HepG2 (cell line): ENCODE data around the gene WFDC5. TPM values are rescaled to one million over a fixed set of nuclear protein-coding genes. Genes with fewer than 3 reads are reported as not detected.
A peak's percentile ranks its signal among the peaks of the same experiment; 100 is the strongest.

ENCODE experiments used
- DNMT1 ChIP-seq: sonication (generic); formaldehyde crosslinking; IDR thresholded peaks from 2 replicates; pipeline ENCODE4 v1.5.1; 2020; ENCODE audit warnings: mild to moderate bottlenecking, missing genetic modification reagents
- HOXA3 ChIP-seq: sonication (generic); formaldehyde crosslinking; IDR thresholded peaks from 2 replicates; pipeline ENCODE4 v1.5.0; 2020; ENCODE audit warnings: missing genetic modification reagents
- KAT8 ChIP-seq: IDR thresholded peaks from 2 replicates; pipeline ENCODE4 v1.6.1; 2016; ENCODE audit warnings: missing genetic modification reagents, missing compliant biosample characterization
- MAZ ChIP-seq, 2 experiments: sonication (generic) in 1 of 2; formaldehyde crosslinking in 1 of 2; IDR thresholded peaks; 2 replicates each; pipeline versions ENCODE4 v1.5.0 to v1.6.1; 2012 to 2020; ENCODE audit warnings: low read depth in 2 of 2, mild to moderate bottlenecking in 2 of 2, borderline replicate concordance in 1 of 2, improper control_type of control experiment in 1 of 2, low read length in 1 of 2, missing genetic modification reagents in 1 of 2, moderate library complexity in 1 of 2
- PHF20 ChIP-seq: sonication (generic); formaldehyde crosslinking; IDR thresholded peaks from 2 replicates; pipeline ENCODE4 v1.5.0; 2020; ENCODE audit warnings: mild to moderate bottlenecking, missing genetic modification reagents
- POLR2G ChIP-seq: fragments of 200-400 bp; formaldehyde crosslinking; IDR thresholded peaks from 2 replicates; pipeline ENCODE4 v1.6.1; 2018; ENCODE audit warnings: mild to moderate bottlenecking, low read depth, low read length, moderate library complexity
- RARG ChIP-seq: sonication (generic); formaldehyde crosslinking; IDR thresholded peaks from 2 replicates; pipeline ENCODE4 v1.4.0; 2020; ENCODE audit warnings: low read depth, mild to moderate bottlenecking, missing genetic modification reagents
- RFXANK ChIP-seq: IDR thresholded peaks from 2 replicates; pipeline ENCODE4 v1.6.1; 2016
- THYN1 ChIP-seq: sonication (generic); formaldehyde crosslinking; IDR thresholded peaks from 2 replicates; pipeline ENCODE4 v1.8.1; 2023; ENCODE audit warnings: low read depth, mild to moderate bottlenecking, moderate library complexity, missing genetic modification reagents, borderline replicate concordance
- XRCC5 ChIP-seq: fragments of 200-400 bp; formaldehyde crosslinking; optimal IDR thresholded peaks from 2 replicates; pipeline ENCODE3; 2017; ENCODE audit warnings: mild to moderate bottlenecking, low read length
- ZFP90 ChIP-seq: sonication (generic); formaldehyde crosslinking; IDR thresholded peaks from 2 replicates; pipeline ENCODE4 v1.8.0; 2022; ENCODE audit warnings: missing genetic modification reagents, mild to moderate bottlenecking, inconsistent platforms, borderline replicate concordance
- ZMAT3 ChIP-seq: sonication (generic); formaldehyde crosslinking; conservative IDR thresholded peaks from 2 replicates; pipeline ENCODE4 v1.7.0; 2021; ENCODE audit warnings: missing genetic modification reagents
- ZNF124 ChIP-seq: sonication (generic); formaldehyde crosslinking; IDR thresholded peaks from 2 replicates; pipeline ENCODE4 v1.4.0; 2020; ENCODE audit warnings: missing genetic modification reagents
- ZNF143 ChIP-seq: sonication (generic); formaldehyde crosslinking; IDR thresholded peaks from 2 replicates; pipeline ENCODE4 v1.4.0; 2020; ENCODE audit warnings: missing genetic modification reagents
- ZNF550 ChIP-seq: sonication (generic); formaldehyde crosslinking; IDR thresholded peaks from 2 replicates; pipeline ENCODE4 v1.4.0; 2020; ENCODE audit warnings: mild to moderate bottlenecking, missing genetic modification reagents, borderline replicate concordance
- ZNF629 ChIP-seq: sonication (generic); formaldehyde crosslinking; conservative IDR thresholded peaks from 2 replicates; pipeline ENCODE4 v1.5.0; 2020; ENCODE audit warnings: missing genetic modification reagents
- ZNF883 ChIP-seq: sonication (generic); formaldehyde crosslinking; IDR thresholded peaks from 2 replicates; pipeline ENCODE4 v1.5.1; 2020; ENCODE audit warnings: mild to moderate bottlenecking, missing genetic modification reagents; ENCODE audit errors: not compliant biosample characterization
- polyA plus RNA-seq, 8 experiments: library from polyadenylated mRNA; depleted of rRNA in 3 of 8; stranded (reverse) in 7 of 8; unstranded in 1 of 8; fragments of >200 nt; fragmentation: Illumina TruSeq in 4 of 8; extraction: Trizol in 4 of 8; gene quantifications; 2 replicates each; pipeline versions ENCODE4 v1.2.1 to v1.2.3, GENCODE V29; 2011 to 2016; ENCODE audit warnings: low read depth in 4 of 8, missing spikeins in 1 of 8, mixed read lengths in 1 of 8; ENCODE audit not compliant: insufficient read depth in 1 of 8
- total RNA-seq, 5 experiments: library from RNA; depleted of rRNA; stranded (reverse); fragments of >200 nt; fragmentation: Illumina TruSeq; extraction: Trizol; gene quantifications; 2 replicates each; pipeline ENCODE4 v1.2.3, GENCODE V29; 2016; ENCODE audit warnings: low read depth in 1 of 5
- TF ChIP-seq, protein P1 (sequence below): IDR thresholded peaks from 2 replicates; pipeline ENCODE4 v1.6.1; 2016; ENCODE audit warnings: mild to moderate bottlenecking
- TF ChIP-seq, protein P2 (sequence below), 2 experiments: sonication (generic) in 1 of 2; formaldehyde crosslinking in 1 of 2; IDR thresholded peaks; 2 replicates each; pipeline versions ENCODE4 v1.4.0 to v1.6.1; 2018 to 2020; ENCODE audit warnings: missing genetic modification reagents in 2 of 2, borderline replicate concordance in 1 of 2, low read depth in 1 of 2, mild to moderate bottlenecking in 1 of 2, missing biosample characterization in 1 of 2
- TF ChIP-seq, protein P3 (sequence below): sonication (generic); formaldehyde crosslinking; IDR thresholded peaks from 2 replicates; pipeline ENCODE4 v1.8.1; 2022; ENCODE audit warnings: mild to moderate bottlenecking, missing genetic modification reagents
- TF ChIP-seq, protein P4 (sequence below): sonication (generic); formaldehyde crosslinking; IDR thresholded peaks from 2 replicates; pipeline ENCODE4 v1.5.0; 2020; ENCODE audit warnings: missing genetic modification reagents
- TF ChIP-seq, protein P5 (sequence below): sonication (generic); formaldehyde crosslinking; IDR thresholded peaks from 2 replicates; pipeline ENCODE4 v1.5.1; 2020; ENCODE audit warnings: missing genetic modification reagents, mild to moderate bottlenecking, borderline replicate concordance

The WFDC5 gene
- total and polyA plus RNA-seq, 2 of the 13 experiments (the other 11 are each of a cell fraction or from before 2014, with no cell fraction given) = not detected

DNA sequence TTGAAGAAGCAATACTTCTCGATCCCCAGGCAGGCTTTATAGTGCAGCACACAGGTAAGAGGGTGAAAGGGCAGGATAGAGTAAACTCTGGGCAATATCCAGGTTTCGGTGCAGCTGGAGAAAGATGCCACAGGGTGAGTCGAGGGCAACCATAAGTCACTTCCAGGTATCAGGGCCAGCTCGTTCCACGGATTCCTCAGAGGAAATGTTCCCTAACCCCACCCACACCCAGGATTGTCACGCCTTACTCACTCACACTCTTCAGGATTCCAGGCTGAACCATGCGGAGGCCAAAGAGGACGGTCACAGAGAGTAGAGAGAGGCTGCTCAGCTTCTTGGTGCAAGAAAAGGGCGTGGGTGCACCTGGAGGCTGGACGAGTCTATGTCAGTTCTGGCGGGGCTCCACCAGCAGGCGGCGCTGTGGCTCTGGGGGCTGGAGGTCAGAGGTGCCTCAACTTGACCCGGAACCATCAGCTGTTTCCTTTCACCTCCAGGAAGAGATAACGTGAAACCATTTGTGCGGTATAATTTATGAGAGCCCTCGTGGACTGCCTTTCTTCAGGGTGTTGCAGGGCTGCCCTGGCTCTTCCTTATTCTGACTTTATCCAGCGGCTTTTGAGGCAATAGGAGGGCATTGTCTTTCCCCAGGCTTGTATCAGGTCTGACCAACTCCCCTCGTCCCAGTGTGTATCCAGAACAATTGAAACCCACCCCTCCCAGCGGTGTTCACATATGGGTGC is 23.8 kb upstream of the WFDC5 start (continued):
- TF ChIP-seq KAT8 (CRISPR knock-in tag) = peak; percentile 28; the same call in 1 of the 2 replicates
- no peak for TF ChIP-seq RARG (CRISPR knock-in tag)
- TF ChIP-seq, protein P1, sequence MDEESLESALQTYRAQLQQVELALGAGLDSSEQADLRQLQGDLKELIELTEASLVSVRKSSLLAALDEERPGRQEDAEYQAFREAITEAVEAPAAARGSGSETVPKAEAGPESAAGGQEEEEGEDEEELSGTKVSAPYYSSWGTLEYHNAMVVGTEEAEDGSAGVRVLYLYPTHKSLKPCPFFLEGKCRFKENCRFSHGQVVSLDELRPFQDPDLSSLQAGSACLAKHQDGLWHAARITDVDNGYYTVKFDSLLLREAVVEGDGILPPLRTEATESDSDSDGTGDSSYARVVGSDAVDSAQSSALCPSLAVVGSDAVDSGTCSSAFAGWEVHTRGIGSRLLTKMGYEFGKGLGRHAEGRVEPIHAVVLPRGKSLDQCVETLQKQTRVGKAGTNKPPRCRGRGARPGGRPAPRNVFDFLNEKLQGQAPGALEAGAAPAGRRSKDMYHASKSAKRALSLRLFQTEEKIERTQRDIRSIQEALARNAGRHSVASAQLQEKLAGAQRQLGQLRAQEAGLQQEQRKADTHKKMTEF (CRISPR knock-in tag) = no peak
- TF ChIP-seq XRCC5 = peak; percentile 88
- 0 out of 2 replicates have a peak, but pooled peaks have one; percentile 32 for TF ChIP-seq MAZ (IDR thresholded peaks at IDR 0.05; ENCODE audit: borderline replicate concordance, low read depth, low read length)
- no peak for TF ChIP-seq MAZ (CRISPR knock-in tag; IDR thresholded peaks at IDR 0.05; ENCODE audit: low read depth)
- TF ChIP-seq, protein P2, sequence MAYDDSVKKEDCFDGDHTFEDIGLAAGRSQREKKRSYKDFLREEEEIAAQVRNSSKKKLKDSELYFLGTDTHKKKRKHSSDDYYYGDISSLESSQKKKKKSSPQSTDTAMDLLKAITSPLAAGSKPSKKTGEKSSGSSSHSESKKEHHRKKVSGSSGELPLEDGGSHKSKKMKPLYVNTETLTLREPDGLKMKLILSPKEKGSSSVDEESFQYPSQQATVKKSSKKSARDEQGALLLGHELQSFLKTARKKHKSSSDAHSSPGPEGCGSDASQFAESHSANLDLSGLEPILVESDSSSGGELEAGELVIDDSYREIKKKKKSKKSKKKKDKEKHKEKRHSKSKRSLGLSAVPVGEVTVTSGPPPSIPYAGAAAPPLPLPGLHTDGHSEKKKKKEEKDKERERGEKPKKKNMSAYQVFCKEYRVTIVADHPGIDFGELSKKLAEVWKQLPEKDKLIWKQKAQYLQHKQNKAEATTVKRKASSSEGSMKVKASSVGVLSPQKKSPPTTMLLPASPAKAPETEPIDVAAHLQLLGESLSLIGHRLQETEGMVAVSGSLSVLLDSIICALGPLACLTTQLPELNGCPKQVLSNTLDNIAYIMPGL (CRISPR knock-in tag; IDR thresholded peaks at IDR 0.05; ENCODE audit: borderline replicate concordance in 1 of 2, low read depth in 1 of 2) = 0 out of 4 replicates have a peak, but pooled peaks of 1 of the 2 experiments have one; percentile 20
- TF ChIP-seq RFXANK = no peak
- no peak for TF ChIP-seq ZNF550 (CRISPR knock-in tag)
- no peak for TF ChIP-seq ZNF629 (CRISPR knock-in tag)
- TF ChIP-seq ZNF124 (CRISPR knock-in tag) = 0 out of 2 replicates have a peak, but pooled peaks have one; percentile 42
- no peak for TF ChIP-seq POLR2G
- TF ChIP-seq ZFP90 = no peak
- TF ChIP-seq PHF20 (CRISPR knock-in tag) = no peak
- TF ChIP-seq, protein P3, sequence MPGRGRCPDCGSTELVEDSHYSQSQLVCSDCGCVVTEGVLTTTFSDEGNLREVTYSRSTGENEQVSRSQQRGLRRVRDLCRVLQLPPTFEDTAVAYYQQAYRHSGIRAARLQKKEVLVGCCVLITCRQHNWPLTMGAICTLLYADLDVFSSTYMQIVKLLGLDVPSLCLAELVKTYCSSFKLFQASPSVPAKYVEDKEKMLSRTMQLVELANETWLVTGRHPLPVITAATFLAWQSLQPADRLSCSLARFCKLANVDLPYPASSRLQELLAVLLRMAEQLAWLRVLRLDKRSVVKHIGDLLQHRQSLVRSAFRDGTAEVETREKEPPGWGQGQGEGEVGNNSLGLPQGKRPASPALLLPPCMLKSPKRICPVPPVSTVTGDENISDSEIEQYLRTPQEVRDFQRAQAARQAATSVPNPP (CRISPR knock-in tag) = no peak
- TF ChIP-seq, protein P4, sequence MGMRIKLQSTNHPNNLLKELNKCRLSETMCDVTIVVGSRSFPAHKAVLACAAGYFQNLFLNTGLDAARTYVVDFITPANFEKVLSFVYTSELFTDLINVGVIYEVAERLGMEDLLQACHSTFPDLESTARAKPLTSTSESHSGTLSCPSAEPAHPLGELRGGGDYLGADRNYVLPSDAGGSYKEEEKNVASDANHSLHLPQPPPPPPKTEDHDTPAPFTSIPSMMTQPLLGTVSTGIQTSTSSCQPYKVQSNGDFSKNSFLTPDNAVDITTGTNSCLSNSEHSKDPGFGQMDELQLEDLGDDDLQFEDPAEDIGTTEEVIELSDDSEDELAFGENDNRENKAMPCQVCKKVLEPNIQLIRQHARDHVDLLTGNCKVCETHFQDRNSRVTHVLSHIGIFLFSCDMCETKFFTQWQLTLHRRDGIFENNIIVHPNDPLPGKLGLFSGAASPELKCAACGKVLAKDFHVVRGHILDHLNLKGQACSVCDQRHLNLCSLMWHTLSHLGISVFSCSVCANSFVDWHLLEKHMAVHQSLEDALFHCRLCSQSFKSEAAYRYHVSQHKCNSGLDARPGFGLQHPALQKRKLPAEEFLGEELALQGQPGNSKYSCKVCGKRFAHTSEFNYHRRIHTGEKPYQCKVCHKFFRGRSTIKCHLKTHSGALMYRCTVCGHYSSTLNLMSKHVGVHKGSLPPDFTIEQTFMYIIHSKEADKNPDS (CRISPR knock-in tag) = no peak
- TF ChIP-seq ZNF143 (CRISPR knock-in tag) = no peak
- TF ChIP-seq ZMAT3 (CRISPR knock-in tag) = no peak
- no peak for TF ChIP-seq ZNF883 (CRISPR knock-in tag)
- no peak for TF ChIP-seq THYN1 (CRISPR knock-in tag)
- no peak for TF ChIP-seq HOXA3 (CRISPR knock-in tag)
- 0 out of 2 replicates have a peak, but pooled peaks have one; percentile 50 for TF ChIP-seq DNMT1
- TF ChIP-seq, protein P5, sequence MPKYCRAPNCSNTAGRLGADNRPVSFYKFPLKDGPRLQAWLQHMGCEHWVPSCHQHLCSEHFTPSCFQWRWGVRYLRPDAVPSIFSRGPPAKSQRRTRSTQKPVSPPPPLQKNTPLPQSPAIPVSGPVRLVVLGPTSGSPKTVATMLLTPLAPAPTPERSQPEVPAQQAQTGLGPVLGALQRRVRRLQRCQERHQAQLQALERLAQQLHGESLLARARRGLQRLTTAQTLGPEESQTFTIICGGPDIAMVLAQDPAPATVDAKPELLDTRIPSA (CRISPR knock-in tag) = no peak
